Kidney glomerular epithelial cell (primary cell): Measurements from ENCODE around the gene NELFB.

Experiments used
- DNase-seq: peaks from one replicate; lab custom pipeline; 2025; lab: John Stamatoyannopoulos, UW

The NELFB gene

GRCh38 chr9:137303151-137303892 lies 48.2 kb downstream of the NELFB start:
- no peak for DNase-seq

GRCh38 chr9:137303893-137304382 lies 48.8 kb downstream of the NELFB start:
- no peak for DNase-seq

GRCh38 chr9:137304383-137305059 lies 49.4 kb downstream of the NELFB start:
- no peak for DNase-seq

- no peak for DNase-seq
Measured at GRCh38 chr9:137305060-137305797, 50.1 kb downstream of the NELFB start.

- no peak for DNase-seq
Measured at GRCh38 chr9:137305798-137306065, 50.6 kb downstream of the NELFB start.

GRCh38 chr9:137306066-137306849 lies 51.1 kb downstream of the NELFB start:
- DNase-seq: no peak

- no peak for DNase-seq
Measured at GRCh38 chr9:137306850-137307254, 51.7 kb downstream of the NELFB start.

- no peak for DNase-seq
Measured at GRCh38 chr9:137307255-137308056, 52.3 kb downstream of the NELFB start.

GRCh38 chr9:137308057-137308619 lies 53.0 kb downstream of the NELFB start:
- DNase-seq: no peak

GRCh38 chr9:137309368-137310188 lies 54.5 kb downstream of the NELFB start:
- DNase-seq: no peak

- no peak for DNase-seq
Measured at GRCh38 chr9:137310189-137311052, 55.3 kb downstream of the NELFB start.

- DNase-seq: no peak
Measured at GRCh38 chr9:137311171-137311985, 56.3 kb downstream of the NELFB start.

GRCh38 chr9:137311986-137312851 lies 57.1 kb downstream of the NELFB start:
- DNase-seq: no peak

GRCh38 chr9:137312852-137313325 lies 57.8 kb downstream of the NELFB start:
- DNase-seq: no peak

GRCh38 chr9:137313326-137313936 lies 58.3 kb downstream of the NELFB start:
- DNase-seq: no peak

GRCh38 chr9:137313956-137314560 lies 58.9 kb downstream of the NELFB start:
- DNase-seq: no peak
